Left forelimb (tissue), 1 donor: Measurements from ENCODE around the gene CAV2.

ENCODE experiments used
- DNase-seq: peaks from one replicate; pipeline ENCODE4 v3.0.0-alpha.2; 2018; ENCODE audit warnings: low spot score

Gene CAV2

GRCh38 chr7:116495736-116496135 lies 3.8 kb upstream of the CAV2 start:
- no peak for DNase-seq

DNA sequence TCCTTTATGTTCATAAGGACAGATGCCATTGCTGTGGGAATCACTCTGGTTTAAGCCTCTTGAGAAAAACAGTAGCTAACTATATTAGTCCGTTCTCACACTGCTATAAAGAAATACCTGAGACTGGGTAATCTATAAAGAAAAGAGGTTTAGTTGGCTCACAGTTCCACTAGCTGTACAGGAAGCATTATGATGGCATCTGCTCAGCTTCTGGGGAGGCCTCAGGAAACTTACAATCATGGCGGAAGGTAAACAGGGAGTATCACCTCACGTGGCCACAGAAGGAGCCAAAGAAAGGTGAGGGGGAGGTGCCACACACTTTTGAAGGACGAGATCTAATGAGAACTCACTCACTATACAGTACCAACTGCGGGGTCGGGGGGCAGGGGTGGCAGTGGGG lies 2.9 kb upstream of the CAV2 start:
- DNase-seq, result no peak

- DNase-seq, result no peak
Observed at GRCh38 chr7:116497708-116498107, 1.8 kb upstream of the CAV2 start.

GRCh38 chr7:116500078-116500853 lies 728 bp downstream of the CAV2 start:
- DNase-seq, result no peak

- DNase-seq, result no peak
Observed at GRCh38 chr7:116501425-116502167, 2.1 kb downstream of the CAV2 start.

DNA sequence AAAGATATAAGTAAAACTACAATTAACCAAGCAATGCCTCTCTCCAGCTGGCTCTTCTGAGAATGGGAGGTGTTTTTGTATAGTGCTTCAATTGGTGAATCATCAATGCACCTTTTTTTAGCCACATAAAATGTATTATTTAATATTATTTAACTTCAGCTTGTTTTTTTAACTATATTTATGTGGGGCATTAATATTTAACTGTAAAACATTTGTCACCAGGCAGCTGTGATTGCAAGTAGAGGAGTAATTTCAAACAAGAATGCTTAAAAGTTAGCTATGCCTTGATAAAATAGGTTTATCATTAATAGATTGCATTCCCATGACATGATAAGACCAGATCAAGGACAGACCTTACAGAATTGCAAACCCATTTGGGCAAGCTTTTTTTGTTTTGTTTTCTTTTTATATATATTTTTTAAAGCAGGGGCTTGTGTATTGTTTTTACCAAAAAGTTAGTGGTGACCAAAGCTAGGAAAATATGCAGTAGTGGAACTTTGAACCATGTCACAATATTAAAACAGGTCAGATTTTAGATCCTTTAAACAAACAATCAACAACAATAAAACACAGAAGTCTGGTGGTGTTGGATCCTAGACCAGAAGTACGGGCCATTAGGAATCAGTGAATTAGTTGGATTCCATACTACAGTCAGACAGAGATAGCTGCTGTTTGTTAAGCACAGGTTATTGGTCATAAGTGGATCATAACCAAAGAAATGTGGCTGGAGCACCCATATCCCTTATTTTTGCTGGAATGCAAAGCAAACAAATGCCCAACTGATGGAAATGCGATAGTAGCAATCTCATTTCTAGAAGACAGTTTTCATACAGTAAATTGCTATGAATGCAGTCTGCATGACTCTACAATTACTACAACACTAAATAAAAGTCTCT lies 2.9 kb downstream of the CAV2 start:
- DNase-seq, result no peak

- no peak for DNase-seq
Observed at GRCh38 chr7:116503835-116504234, 4.3 kb downstream of the CAV2 start.

DNA sequence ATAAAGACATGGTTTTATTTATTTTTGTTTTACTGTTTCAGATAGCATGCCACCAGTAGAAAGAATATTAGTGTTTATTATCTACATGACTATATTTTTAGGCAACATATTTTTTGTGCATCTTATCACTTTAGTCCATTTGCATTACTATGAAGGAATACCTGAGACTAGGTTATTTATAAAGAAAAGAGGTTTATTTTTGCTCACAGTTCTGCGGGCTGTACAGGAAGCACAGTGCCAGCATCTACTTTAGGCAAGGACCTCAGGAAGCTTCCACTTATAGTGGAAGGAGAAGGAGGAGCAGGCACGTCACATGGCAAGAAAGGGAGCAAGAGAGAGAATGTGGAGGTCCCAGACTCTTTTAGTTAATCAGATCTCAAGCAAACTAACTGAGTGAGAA lies 5.7 kb downstream of the CAV2 start:
- no peak for DNase-seq

DNA sequence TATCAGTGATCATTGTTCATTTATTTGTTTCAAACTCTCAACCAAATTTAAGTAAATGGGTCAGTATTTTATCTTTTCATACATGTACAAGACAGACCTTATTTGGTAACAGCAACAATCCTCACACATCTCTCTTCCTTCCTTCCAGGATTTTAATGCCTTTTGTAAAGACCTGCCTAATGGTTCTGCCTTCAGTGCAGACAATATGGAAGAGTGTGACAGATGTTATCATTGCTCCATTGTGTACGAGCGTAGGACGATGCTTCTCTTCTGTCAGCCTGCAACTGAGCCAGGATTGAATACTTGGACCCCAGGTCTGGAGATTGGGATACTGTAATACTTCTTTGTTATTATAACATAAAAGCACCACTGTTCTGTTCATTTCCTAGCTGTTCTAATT lies 6.3 kb downstream of the CAV2 start:
- DNase-seq, result no peak

GRCh38 chr7:116509982-116510579 lies 10.5 kb downstream of the CAV2 start:
- DNase-seq, result no peak

DNA sequence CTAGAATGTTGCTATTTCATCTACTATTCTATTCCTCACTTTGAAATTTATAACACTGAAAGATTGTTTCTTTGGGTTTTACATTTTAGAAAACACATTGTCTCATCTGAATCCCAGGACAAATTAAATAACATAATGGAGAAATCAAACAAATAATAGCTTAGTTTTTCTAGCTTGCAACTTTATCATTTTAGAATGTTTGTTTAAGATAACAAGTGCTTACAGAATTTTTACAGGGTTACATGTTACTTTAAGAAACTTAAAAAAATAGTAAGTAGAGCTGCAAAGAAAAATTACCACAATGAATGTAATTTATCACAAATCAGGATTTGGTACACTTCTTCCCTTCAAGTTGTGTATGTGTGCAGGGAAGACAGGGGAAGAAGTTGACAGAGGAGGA lies 11.3 kb downstream of the CAV2 start:
- DNase-seq, result no peak

DNA sequence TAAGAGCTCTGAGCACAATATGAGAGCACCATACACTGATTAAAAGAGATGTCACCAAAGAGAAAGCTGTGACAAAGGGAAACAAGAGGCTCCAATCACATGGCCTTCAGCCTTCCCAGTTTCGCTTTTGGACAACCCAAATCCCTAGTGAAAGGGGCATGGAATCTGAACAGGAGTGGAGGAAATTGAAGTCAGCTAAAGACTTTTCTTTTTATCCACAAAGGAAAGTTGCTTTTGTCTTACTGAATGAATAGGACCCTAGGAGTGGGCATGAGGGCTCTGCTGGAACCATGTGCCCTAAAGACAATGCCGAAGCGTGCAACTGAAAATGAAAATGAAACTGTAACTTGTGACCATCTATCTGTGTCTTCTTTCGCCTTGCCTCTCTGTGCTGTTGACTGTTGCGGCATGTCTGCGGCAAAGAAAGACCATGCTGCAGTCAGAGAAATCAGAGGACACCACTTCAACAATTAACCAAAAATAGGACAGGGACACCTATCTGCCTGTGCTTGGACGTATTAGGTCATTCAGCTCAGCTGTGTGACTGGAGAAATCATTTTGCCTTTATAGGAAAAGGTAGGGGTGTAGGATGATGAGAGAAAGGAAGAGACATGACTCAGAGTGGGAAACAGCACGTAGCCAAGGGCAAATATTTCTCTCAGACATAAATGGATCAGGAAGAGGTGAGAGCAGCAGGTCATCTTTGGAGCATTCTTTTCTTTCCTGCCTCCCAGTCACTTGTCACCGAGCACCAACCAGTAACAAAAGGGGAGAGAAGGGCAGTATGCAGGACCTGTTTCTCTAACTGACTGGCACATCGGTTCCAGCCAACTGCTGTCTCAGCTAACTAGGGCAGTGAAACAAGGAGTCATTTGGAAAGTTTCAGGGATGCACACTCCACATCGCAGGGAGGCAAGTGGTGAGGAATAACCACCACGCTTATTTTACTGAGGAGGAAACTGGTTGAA lies 12.3 kb downstream of the CAV2 start:
- DNase-seq, result no peak

DNA sequence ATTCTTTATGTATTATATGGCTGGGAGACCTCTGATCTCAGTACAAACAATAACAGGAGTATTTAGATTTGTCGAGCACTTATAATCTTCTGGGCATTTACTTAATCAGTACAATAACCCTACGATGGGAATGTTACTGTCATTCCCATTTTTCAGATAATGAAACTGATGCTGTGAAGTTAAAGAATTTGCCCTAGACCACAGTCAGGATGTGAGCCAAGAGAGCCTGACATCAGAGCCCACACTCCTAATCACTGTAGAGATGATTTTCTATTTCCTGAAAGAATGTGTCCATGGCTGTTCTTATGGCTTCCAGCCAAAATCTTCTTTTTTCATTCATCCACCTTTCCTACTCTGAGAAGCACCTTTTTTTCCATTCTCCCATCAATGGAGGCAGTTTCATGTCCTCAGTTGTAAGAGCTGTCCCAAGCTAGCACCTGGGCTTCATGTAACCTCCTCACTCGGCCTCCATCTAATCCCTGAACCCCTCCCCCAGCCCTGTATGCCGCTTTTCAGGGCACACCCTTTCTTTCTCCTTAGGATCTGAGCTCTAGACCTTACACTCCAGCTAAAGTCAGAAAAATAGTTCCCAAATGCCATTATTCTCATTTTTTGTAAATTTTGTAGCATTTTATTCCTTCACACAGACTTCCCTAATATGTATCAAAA lies 13.1 kb downstream of the CAV2 start:
- DNase-seq, result no peak

DNA sequence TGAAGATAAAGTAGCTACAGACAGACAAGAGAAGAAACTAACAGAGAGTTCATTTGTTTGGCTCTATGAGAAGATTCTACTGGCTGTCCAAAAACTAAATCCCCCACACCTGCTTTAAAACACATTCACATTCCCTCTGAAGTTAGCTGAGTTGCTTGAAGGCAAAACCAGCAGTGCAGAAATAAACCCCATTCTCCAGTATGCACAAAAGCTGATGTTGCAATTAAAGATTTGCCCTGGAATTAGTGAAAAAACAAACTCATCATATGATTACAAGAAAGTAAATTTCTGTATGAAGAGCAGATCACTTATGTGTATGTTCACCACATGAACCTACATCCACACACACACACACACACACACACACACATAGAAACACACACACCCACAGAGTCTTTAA lies 16.0 kb downstream of the CAV2 start:
- no peak for DNase-seq

DNA sequence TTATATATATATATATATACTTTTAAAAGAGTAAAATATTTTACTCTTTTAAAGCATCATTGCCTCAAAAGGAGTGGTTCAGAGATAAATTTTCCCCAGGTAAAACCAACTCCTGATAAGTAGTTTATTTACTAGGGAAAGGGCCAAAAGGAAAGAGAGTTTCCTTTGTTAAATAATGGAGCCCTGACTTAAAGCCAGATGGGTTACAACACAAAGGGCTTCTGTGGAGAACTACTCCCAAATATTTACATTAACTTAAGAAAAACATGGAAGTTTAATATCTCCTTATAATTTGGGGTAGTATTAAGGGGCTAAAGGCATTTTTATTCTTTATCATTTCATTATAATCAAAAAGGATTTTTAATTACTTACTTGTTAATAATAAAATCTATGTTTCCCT lies 16.8 kb downstream of the CAV2 start:
- no peak for DNase-seq

DNA sequence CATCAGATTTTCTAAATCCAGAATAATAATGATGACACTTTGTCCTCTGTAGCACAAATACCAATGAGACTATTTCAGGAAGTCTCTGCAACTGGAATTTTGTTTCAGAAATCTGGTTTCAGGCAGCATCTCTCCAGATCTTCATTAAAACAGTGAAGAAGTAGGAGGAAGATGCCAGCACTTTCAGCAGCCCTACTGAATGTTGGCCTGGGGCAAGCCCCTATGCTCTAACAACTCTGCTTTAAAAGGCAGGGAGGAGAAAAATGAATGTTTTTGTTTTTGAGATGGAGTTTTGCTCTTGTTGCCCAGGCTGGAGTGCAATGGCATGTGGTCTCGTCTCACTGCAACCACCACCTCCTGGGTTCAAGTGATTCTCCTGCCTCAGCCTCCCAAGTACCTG lies 18.1 kb downstream of the CAV2 start:
- no peak for DNase-seq

GRCh38 chr7:116518961-116519360 lies 19.4 kb downstream of the CAV2 start:
- no peak for DNase-seq

DNA sequence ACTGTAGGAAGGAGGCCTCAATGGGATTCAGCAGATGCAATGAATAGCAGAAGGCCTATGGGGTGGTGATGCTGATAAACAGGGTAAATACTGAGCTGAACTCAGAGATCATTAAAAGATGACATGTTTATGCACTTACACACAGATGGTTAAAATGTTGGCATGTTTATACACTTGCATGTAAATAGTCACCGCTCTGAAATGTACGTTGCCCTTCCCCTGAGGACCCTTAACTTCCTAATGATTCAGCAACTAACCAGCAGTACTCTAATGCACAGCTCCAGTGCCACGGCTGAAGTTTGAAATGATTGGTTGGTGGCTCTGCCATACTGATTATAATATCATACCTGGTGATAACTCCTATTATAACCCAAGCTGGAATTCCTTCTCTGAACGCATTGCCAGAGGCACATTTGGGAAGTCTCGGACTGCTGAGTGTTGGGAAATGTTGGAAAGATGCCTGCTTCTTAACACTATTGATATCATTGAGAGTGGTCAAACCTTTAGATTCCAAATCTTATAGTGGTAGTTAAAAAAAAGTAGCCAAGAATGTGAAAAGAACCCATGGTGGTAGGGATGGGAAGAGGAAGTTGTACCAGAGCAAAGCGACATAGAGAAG lies 21.6 kb downstream of the CAV2 start:
- DNase-seq, result no peak

DNA sequence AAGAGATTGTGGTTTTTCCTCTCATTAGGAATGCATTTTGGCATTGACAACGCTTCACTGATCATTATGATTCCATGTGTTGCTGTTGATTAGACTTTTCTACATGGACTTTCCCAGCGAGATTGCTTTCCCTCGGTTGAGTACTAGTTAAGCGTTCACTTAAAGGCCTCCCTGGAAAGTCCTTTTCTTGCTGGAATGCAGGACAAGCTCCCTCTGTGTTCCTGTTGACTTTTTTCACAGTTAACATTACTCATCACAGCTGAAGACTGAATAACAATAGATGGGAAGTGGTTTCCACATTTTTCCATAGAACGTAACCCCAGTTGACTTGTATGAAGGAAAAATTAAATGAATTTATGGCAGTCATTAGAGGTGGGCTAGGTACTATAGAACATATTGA lies 22.7 kb downstream of the CAV2 start:
- no peak for DNase-seq

GRCh38 chr7:116524221-116524608 lies 24.7 kb downstream of the CAV2 start:
- DNase-seq, result no peak
